ENCODE measurements around the gene CHID1.

The CHID1 gene

GRCh38 chr11:907668-908067, 2.9 kb downstream of the CHID1 start:
- no peak for DNase-seq

- no peak for DNase-seq
Observed at GRCh38 chr11:905952-906351, 4.7 kb downstream of the CHID1 start.

- no peak for DNase-seq
Observed at GRCh38 chr11:904380-904779, 6.2 kb downstream of the CHID1 start.

- no peak for DNase-seq
Observed at GRCh38 chr11:901452-902061, 9.1 kb downstream of the CHID1 start.

GRCh38 chr11:900545-900944, 10.1 kb downstream of the CHID1 start:
- DNase-seq, result no peak

GRCh38 chr11:899724-900123, 10.9 kb downstream of the CHID1 start:
- DNase-seq, result no peak

- DNase-seq, result no peak
Observed at GRCh38 chr11:898540-899190, 11.9 kb downstream of the CHID1 start.

GRCh38 chr11:898143-898511, 12.5 kb downstream of the CHID1 start:
- DNase-seq, result no peak

- DNase-seq, result no peak
Observed at GRCh38 chr11:897253-898142, 13.1 kb downstream of the CHID1 start.

- no peak for DNase-seq
Observed at GRCh38 chr11:895331-896110, 15.1 kb downstream of the CHID1 start.

GRCh38 chr11:894575-895201, 15.9 kb downstream of the CHID1 start:
- DNase-seq, result no peak

- no peak for DNase-seq
Observed at GRCh38 chr11:893008-893654, 17.5 kb downstream of the CHID1 start.

- no peak for DNase-seq
Observed at GRCh38 chr11:890794-891540, 19.6 kb downstream of the CHID1 start.

- no peak for DNase-seq
Observed at GRCh38 chr11:889687-890475, 20.7 kb downstream of the CHID1 start.

- no peak for DNase-seq
Observed at GRCh38 chr11:889257-889656, 21.4 kb downstream of the CHID1 start.

- DNase-seq, result no peak
Observed at GRCh38 chr11:888310-889212, 22.0 kb downstream of the CHID1 start.

- no peak for DNase-seq
Observed at GRCh38 chr11:887589-887988, 23.0 kb downstream of the CHID1 start.

GRCh38 chr11:886568-886967, 24.0 kb downstream of the CHID1 start:
- DNase-seq, result no peak

- no peak for DNase-seq
Observed at GRCh38 chr11:884578-885070, 26.0 kb downstream of the CHID1 start.

All from activated T-cell treated with anti-CD3 and anti-CD28 coated beads, Interleukin-2, amount 50 U/mL, for 1 hour (primary cell).